Middle frontal gyrus (tissue), 1 donor: ENCODE measurements around the gene CFL1.
"Not testable (repeated sequence)": the region's sequence is repeated elsewhere in the genome, so short reads cannot be mapped to it uniquely, and the experiment has no call there.

ENCODE experiments used
- DNase-seq: peaks from one replicate; pipeline ENCODE4 v3.0.0-alpha.2; 2015; ENCODE audit warnings: low spot score; ENCODE audit errors: extremely low spot score

The CFL1 gene

GRCh38 chr11:65857853-65858680 lies at the start of gene CFL1:
Gene CFL1, minus strand, starts transcription at chr11:65858180. Its CDS starts 81 bp downstream, at chr11:65858099.
- peak; percentile 97 for DNase-seq

GRCh38 chr11:65906602-65907001 lies 48.6 kb upstream of the CFL1 start:
- DNase-seq: no peak

- DNase-seq: no peak
These were observed 45.7 kb upstream of the CFL1 start for GRCh38 chr11:65903715-65904114.

DNA sequence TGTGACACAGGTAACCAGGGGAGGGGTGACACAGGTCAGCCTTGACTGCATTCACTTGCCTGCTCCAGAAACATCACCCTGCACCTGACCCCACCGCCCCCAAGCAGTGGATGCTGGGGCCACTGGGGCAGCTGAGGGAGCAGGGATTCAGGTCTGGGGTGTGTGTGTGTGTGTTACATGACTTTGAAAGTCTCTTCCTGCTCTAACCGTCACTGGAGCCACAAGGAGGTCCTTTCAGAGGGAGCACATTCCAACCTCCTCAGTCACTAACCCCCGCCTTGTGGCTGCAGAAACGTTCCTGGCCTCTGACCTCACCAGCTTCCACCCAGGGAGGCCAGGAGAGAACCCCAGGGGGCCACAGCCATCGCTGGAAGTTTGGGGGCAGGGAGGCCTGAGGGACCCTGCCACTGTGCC lies 45.1 kb upstream of the CFL1 start:
- no peak for DNase-seq

DNA sequence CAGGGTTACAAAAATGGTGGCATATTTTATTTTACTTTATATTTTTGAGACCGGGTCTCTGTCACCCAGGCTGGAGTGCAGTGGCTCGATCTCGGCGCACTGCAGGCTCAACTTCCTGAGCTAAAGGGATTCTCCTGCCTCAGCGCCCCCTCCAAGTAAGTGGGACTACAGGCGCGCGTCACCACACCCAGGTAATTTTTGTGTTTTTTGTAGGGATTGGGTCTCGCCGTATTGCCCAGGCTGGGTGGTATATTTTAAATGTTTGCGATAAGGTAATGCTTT lies 42.9 kb upstream of the CFL1 start:
- DNase-seq: no peak

- no peak for DNase-seq
These were observed 42.3 kb upstream of the CFL1 start, which contains the start of gene FOSL1 for GRCh38 chr11:65900125-65900898. Gene FOSL1, minus strand, starts transcription at chr11:65900388. Its CDS starts 49 bp downstream, at chr11:65900339.

DNA sequence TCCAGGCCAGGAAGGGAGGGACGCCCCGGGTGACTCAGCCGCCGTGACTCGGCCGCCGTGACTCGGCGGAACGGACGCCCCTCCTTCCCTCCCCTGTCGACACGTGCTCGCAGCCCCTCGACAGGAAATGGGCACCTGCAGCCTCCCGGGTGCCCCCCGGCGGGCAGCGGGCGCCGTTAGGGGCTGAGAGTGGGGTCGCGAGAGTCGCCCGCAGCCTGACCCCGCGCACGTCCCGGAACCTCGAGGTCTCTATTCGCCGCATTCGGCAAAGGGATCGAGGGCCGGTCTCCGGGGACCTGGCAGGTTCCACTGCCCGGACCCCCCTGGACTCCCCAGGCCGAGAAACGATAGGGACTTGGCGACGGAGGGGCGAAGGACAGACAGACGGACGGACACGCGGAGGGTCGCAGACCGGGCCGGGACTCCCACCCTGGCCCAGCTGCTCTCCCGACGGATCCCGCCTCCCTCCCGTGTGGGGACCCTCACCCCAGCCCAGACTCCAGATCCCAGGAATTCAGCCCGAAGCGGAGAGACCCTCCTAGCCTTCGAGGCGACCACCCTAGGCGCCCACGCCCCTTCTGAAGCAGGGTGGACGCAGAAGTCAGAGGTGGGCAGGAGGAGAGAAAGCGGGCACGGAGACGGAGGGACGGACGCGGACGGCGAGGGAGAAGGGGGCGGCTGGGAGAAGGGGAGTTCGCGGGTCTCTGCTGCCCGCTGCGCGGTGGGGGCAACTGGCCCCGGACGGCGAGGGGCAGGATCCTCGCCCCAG lies 41.6 kb upstream of the CFL1 start:
- no peak for DNase-seq

GRCh38 chr11:65898656-65899355 lies 40.8 kb upstream of the CFL1 start:
- no peak for DNase-seq

GRCh38 chr11:65897020-65897471 lies 39.1 kb upstream of the CFL1 start:
- no peak for DNase-seq

- no peak for DNase-seq
These were observed 38.3 kb upstream of the CFL1 start for GRCh38 chr11:65896034-65896999.

DNA sequence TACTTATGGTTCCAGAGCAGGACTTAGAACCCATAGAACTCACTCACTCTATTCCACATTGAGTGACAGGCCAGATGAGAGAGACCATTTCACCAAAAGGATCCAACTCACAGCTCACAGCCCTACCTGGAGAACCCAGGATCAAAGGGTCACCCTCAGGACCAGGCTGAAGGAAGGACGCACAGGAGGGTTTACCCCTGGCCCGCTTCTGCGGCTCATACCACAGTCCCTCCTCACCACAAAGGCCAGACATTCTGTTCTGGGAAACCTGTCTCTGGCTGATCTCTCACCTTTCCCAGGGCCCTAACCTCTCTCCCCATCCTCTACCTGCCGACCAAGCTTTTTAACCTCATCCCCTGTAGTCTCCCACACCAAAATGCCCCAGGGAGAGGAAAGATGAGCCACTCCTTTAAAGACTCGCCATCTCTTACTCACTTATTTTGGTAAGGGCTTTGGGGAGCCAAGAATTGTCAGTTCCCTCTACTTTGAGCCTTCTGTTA lies 37.6 kb upstream of the CFL1 start:
- no peak for DNase-seq

- no peak for DNase-seq
These were observed 36.1 kb upstream of the CFL1 start for GRCh38 chr11:65894034-65894591.

GRCh38 chr11:65892661-65893317 lies 34.8 kb upstream of the CFL1 start:
- DNase-seq: no peak

DNA sequence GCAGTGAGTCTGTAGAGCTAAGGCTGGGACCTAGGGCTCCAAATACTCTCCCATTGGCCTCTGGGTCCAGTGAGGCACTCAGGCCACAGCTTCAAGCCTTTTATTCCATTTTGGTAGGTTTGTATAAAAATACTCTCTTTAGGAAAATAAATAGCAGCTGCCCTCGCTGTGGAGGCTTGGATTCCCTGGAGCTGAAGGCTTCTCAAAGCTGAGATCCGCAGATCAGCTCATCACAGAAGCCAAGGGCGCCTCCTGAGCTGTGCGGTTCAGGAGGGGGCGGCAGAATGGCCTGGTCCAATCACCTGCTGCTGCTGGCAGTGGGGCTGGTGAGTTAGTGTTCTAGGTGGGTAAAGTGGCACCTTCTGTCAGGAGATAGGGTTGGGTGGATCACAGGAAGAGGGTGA lies 34.2 kb upstream of the CFL1 start:
- DNase-seq: not testable (repeated sequence)

GRCh38 chr11:65891219-65892136 lies 33.5 kb upstream of the CFL1 start:
- DNase-seq: no peak

DNA sequence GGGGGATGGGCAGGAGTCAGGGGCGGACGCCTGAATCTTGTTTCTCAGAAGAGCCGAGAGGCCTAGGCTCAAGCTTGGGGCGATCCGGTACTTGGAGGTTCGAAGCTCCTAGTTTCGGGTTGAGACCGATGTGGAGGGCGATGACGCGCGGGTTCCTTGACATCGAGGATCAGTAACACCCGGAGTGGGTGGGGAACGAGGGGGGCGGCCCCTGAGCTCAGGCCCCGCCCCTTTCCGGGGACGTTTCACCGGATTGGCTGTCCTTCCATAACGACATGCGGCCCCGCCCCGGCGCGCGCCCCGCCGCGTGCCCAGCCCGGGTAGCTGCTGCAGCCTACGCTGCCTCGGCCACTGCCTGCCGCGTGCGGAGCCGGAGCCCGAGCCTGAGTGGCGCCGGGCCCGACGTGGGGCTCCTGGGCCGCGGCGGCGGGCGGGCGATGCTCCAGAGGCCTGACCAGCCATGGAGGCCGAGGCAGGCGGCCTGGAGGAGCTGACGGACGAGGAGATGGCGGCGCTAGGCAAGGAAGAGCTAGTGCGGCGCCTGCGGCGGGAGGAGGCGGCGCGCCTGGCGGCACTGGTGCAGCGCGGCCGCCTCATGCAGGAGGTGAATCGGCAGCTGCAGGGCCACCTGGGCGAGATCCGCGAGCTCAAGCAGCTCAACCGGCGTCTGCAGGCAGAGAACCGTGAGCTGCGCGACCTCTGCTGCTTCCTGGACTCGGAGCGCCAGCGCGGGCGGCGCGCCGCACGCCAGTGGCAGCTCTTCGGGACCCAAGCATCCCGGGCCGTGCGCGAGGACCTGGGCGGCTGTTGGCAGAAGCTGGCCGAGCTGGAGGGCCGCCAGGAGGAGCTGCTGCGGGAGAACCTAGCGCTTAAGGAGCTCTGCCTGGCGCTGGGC lies 32.6 kb upstream of the CFL1 start, which contains the start of gene CCDC85B:
Gene CCDC85B (plus strand): TSS at position 350 of the 895 bp plus-strand sequence. CDS start 111 bp downstream, at position 461.
- peak; percentile 97 for DNase-seq
